Colonic mucosa (tissue), 4 donors: Measurements from ENCODE around the gene TACC2. TPM values are rescaled to one million over a fixed set of nuclear protein-coding genes. Genes with fewer than 3 reads are reported as not detected.

ENCODE experiments used
- DNase-seq: peaks from one replicate; pipeline ENCODE4 v3.0.0-alpha.2; 2020
- H3K27ac ChIP-seq: fragments of 200-600 bp; one replicate; pipeline ENCODE4 v1.8.0; 2021
- H3K27me3 ChIP-seq: fragments of 200-600 bp; one replicate; pipeline ENCODE4 v1.8.0; 2021
- H3K36me3 ChIP-seq: fragments of 200-600 bp; one replicate; pipeline ENCODE4 v1.8.0; 2021
- H3K4me1 ChIP-seq: fragments of 200-600 bp; one replicate; pipeline ENCODE4 v1.8.0; 2021; ENCODE audit warnings: mild to moderate bottlenecking
- H3K4me3 ChIP-seq: fragments of 200-600 bp; one replicate; pipeline ENCODE4 v1.8.0; 2021
- H3K9ac ChIP-seq, 2 donors: one replicate each; pipeline ENCODE4 v1.7.0; 2013; ENCODE audit warnings: control low read depth in 2 of 2, low read depth in 2 of 2, low read length in 2 of 2
- H3K9me3 ChIP-seq: fragments of 200-600 bp; one replicate; pipeline ENCODE4 v1.8.0; 2021
- intact Hi-C: fragments of 100-400 bp; cut with DNase I; formaldehyde crosslinking; loops from one replicate; pipeline ENCODE4 v1.14.1; 2022
- total RNA-seq, 2 donors: library from RNA; stranded (reverse); fragmentation: NEBNext Ultra II Directional in 1 of 2; extraction: Animal tissue kit (Norgen Biotek cat#: 25700) in 1 of 2; gene quantifications; one replicate each; pipeline ENCODE4 v1.2.1, GENCODE V29; 2021
- TF ChIP-seq, protein P1 (sequence below): fragments of 200-600 bp; IDR thresholded peaks from one replicate; pipeline ENCODE4 v1.8.0; 2022; ENCODE audit warnings: antibody characterized with exemption, mild to moderate bottlenecking
- donor health status: healthy.
- donor health status: DM: no; HTN: no; CAD: no.
- donor health status: DM: no; HTN: no; CAD: no.

The TACC2 gene
- total RNA-seq, 2 donors from 2014 or later, result 90.0 to 93.2 TPM

DNA sequence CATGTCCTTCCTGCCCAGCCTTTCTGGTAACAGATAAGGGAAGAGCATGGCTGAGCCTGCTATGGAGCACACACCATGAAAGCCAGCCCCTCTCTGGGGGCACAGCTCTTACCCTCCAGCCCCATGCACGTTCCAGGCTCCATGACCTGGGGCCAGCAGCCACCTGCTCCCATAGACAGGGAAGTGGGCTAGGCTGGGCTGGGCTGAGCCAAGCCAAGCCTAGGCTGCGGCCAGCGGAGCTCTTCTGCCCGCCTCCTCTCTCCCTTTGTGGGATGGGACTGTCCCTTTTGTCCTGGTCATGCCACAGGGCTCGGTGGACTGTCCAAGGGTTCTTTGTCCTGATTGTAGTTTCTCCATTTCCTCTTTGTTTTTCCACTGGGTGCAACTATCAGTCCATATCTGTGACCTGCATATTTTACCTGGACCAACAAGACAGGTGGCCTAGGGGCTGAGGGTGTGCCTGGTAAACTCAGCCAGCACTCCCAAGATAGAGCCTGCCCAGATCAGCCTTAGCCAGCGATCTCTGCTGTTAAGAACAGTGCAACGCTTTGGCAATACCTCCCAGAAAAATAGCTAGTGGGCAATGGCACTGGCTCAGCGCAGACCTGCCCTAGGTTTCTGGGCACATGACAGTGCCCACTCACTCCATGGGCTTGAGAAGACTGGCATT lies 184.9 kb downstream of the TACC2 start:
- Histone ChIP-seq H3K27me3 (no peaks in the 10 kb centered on the region), H3K4me3 (no peak overlapping the region), H3K4me1 (no peaks in the 10 kb centered on the region), H3K36me3 (no peaks in the 10 kb centered on the region), H3K9me3 (no peaks in the 10 kb centered on the region), H3K9ac (no peak overlapping the region), H3K27ac (no peak overlapping the region)
- TF ChIP-seq, protein P1, sequence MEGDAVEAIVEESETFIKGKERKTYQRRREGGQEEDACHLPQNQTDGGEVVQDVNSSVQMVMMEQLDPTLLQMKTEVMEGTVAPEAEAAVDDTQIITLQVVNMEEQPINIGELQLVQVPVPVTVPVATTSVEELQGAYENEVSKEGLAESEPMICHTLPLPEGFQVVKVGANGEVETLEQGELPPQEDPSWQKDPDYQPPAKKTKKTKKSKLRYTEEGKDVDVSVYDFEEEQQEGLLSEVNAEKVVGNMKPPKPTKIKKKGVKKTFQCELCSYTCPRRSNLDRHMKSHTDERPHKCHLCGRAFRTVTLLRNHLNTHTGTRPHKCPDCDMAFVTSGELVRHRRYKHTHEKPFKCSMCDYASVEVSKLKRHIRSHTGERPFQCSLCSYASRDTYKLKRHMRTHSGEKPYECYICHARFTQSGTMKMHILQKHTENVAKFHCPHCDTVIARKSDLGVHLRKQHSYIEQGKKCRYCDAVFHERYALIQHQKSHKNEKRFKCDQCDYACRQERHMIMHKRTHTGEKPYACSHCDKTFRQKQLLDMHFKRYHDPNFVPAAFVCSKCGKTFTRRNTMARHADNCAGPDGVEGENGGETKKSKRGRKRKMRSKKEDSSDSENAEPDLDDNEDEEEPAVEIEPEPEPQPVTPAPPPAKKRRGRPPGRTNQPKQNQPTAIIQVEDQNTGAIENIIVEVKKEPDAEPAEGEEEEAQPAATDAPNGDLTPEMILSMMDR, result no peak
- DNase-seq, result no peak
- intact Hi-C loops, result no loop called here

DNA sequence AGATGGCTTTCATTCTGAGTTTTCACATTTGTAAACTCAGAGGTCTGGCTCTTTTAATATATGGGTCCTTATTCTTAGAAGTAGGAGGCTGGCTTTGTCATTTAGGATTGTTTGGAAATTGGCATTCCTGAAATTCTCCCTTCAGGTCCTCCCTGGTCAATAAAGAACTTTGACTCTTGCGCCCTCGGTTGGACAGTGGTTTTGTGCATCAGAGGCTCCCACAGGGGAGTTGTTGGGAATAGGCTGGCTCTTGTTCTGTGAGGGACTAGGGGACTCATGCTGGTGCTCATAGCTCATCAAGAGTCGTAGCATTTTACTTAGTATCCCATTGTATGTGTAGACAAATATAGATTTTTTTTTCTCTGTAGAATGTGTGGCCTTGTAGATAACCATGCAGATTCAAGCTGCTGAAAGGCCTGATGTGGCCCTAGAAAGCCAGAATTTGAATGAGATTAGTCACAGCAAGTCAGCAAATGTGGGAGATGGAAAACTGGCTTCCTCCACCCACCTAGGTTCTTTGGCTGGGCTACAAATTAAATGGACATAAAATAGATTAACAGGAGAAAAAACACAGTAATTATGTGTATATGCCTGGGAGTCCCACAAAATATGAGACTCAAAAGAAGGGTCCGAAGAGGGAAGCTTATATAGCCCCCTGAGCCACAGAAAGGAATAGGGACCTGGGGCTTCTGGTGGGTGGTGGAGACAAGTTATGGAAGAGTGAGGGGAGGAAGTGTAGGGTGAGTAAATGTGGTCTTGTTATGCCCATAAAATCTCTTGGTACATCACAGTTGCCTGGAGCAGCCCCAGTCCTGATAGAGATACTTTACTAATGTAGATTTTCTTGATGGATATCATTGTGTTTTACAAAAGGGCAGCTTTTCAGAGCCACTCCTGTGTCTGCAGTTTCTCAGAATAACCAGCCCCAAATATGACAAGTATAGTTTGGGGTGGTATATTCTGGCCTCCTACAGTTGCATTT lies 187.6 kb downstream of the TACC2 start:
- no peak overlapping the region for H3K9ac ChIP-seq
- no peak overlapping the region for H3K4me3 ChIP-seq
- no peaks in the 10 kb centered on the region for H3K4me1 ChIP-seq
- no peaks in the 10 kb centered on the region for H3K27me3 ChIP-seq
- DNase-seq, result no peak
- no peaks in the 10 kb centered on the region for H3K36me3 ChIP-seq
- no peak overlapping the region for H3K27ac ChIP-seq
- TF ChIP-seq, protein P1, result no peak
- H3K9me3 ChIP-seq, result no peaks in the 10 kb centered on the region
- intact Hi-C loops, result no loop called here

DNA sequence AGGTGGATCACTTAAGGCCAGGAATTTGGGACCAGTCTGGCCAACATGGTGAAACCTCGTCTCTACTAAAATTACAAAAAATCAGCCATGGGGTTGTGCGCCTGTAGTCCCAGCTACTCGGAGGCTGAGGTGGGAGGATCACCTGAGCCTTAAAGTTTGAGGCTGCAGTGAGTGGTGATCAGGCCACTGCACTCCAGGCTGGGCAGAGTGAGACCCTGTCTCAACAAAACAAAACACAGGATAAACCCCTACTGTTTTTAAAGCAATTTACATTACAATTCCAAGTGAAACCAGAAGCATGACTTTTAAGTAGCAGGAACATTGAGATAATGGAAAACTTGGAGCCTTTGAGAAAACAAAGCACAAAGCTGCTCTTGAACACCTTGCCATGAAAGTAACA lies 189.7 kb downstream of the TACC2 start:
- Histone ChIP-seq H3K27ac (no peak overlapping the region), H3K36me3 (no peaks in the 10 kb centered on the region), H3K9ac (no peak overlapping the region), H3K9me3 (no peaks in the 10 kb centered on the region), H3K27me3 (no peaks in the 10 kb centered on the region), H3K4me1 (peaks cover 4% of the 10 kb centered on the region), H3K4me3 (no peak overlapping the region)
- intact Hi-C loops, result no loop called here
- DNase-seq, result no peak
- TF ChIP-seq, protein P1, result no peak

DNA sequence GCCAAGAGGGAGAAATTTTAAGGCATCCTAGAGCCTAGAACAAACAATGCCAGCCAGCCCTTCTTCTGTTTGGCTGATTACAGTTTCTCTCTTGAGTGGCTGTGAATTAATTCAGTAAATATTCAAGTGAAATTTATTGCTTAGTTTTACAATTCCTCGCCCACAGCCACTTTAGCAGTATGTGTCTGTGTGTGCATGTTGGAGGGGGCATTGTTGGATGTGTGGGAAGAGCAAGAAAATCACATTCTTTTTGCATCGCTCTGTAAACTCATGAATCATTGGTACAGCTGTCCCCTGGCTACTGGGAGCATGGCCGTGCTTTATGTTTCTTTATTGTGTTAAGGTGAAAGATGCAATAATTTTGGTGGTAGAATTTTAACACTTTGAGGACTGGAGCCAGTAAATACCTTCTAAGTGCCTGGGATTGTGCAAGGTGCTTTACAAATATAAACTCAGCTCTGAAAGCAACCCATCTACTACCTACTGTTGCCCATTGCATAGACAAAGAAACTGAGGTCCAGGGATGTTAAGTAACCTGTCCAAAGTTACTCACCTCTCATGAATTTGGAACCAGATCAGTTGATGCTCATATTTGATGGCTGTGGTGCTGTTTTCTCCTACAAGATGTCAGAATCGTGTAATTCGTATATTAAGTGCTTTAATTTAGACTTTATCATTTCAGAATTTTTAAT lies 192.2 kb downstream of the TACC2 start:
- Histone ChIP-seq H3K36me3 (no peaks in the 10 kb centered on the region), H3K27ac (no peak overlapping the region)

DNA sequence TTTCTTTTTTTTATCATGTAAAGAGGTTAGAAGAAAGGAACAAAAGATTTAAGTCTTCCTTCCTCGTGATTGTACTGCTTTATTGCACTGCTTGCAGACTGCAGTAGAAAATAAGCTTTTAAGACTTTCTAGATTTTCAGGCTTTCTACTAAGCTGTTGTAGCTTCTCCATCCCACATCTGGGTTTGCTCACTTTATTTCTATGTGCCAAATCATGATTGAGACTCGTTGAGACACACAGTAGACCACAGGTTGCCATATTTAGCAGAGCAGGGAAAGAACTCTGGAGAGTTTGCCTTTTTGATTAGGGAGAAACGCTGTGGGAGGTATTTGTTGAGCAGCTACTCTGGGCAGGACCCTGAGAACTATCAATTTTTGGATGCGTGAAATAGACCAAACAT lies 192.9 kb downstream of the TACC2 start:
- H3K27me3 ChIP-seq, result no peaks in the 10 kb centered on the region
- H3K4me3 ChIP-seq, result no peak overlapping the region
- H3K4me1 ChIP-seq, result peaks cover 4% of the 10 kb centered on the region
- H3K27ac ChIP-seq, result no peak overlapping the region
- intact Hi-C loops, result no loop called here
- no peak overlapping the region for H3K9ac ChIP-seq
- no peak for DNase-seq
- TF ChIP-seq, protein P1, result no peak
- H3K36me3 ChIP-seq, result no peaks in the 10 kb centered on the region
- H3K9me3 ChIP-seq, result no peaks in the 10 kb centered on the region

More for the DNA sequence above, 192.2 kb downstream of the TACC2 start:
- intact Hi-C loops, result no loop called here
- Histone ChIP-seq H3K9me3 (no peaks in the 10 kb centered on the region), H3K9ac (no peak overlapping the region), H3K4me3 (no peak overlapping the region), H3K4me1 (peaks cover 4% of the 10 kb centered on the region), H3K27me3 (no peaks in the 10 kb centered on the region)
- TF ChIP-seq, protein P1, result no peak
- no peak for DNase-seq
